WERI-Rb-1 (cell line): Measurements from ENCODE around the gene ECD.

Experiments used
- DNase-seq: peaks from one replicate; pipeline ENCODE4 v3.0.0-alpha.2; 2020
- H3K27ac ChIP-seq: fragments of 250-450 bp; sonication (Bioruptor Pico); 2 replicates; pipeline ENCODE4 v1.5.1; 2020; ENCODE audit warnings: mild to moderate bottlenecking, moderate library complexity
- H3K27me3 ChIP-seq: fragments of 250-450 bp; sonication (Bioruptor Pico); 2 replicates; pipeline ENCODE4 v1.5.1; 2021; ENCODE audit warnings: mild to moderate bottlenecking, low read depth, moderate library complexity; ENCODE audit not compliant: insufficient read depth, severe bottlenecking
- H3K36me3 ChIP-seq: fragments of 250-450 bp; sonication (Bioruptor Pico); 2 replicates; pipeline ENCODE4 v1.5.1; 2020; ENCODE audit warnings: mild to moderate bottlenecking, moderate library complexity
- H3K4me3 ChIP-seq: 2 replicates; pipeline ENCODE4 v1.5.1; 2011; ENCODE audit warnings: low read depth, mild to moderate bottlenecking, control low read depth, low read length
- H3K9me3 ChIP-seq: fragments of 250-450 bp; sonication (Bioruptor Pico); 2 replicates; pipeline ENCODE4 v1.5.1; 2021; ENCODE audit warnings: mild to moderate bottlenecking, moderate library complexity; ENCODE audit not compliant: severe bottlenecking
- CTCF ChIP-seq: IDR thresholded peaks from 2 replicates; pipeline ENCODE4 v1.5.1; 2011; ENCODE audit warnings: low read depth, mild to moderate bottlenecking, control low read depth, inconsistent platforms, low read length

The ECD gene

GRCh38 chr10:73136627-73137026, 31.2 kb downstream of the ECD start:
- TF ChIP-seq CTCF: no peak
- Histone ChIP-seq H3K27ac (no peak overlapping the region), H3K9me3 (no peaks in the 10 kb centered on the region), H3K36me3 (peaks cover 84% of the 10 kb centered on the region), H3K27me3 (no peaks in the 10 kb centered on the region), H3K4me3 (no peak overlapping the region)
- no peak for DNase-seq

GRCh38 chr10:73134727-73135126, 33.1 kb downstream of the ECD start:
- Histone ChIP-seq H3K9me3 (no peaks in the 10 kb centered on the region), H3K27ac (no peak overlapping the region), H3K36me3 (peaks cover 82% of the 10 kb centered on the region), H3K4me3 (no peak overlapping the region), H3K27me3 (no peaks in the 10 kb centered on the region)
- no peak for TF ChIP-seq CTCF
- DNase-seq: no peak

GRCh38 chr10:73131913-73132686, 35.7 kb downstream of the ECD start:
- peaks cover 60% of the 10 kb centered on the region for H3K36me3 ChIP-seq

GRCh38 chr10:73131301-73131700, 36.5 kb downstream of the ECD start:
- H3K27me3 ChIP-seq: no peaks in the 10 kb centered on the region
- H3K4me3 ChIP-seq: no peak overlapping the region
- no peak overlapping the region for H3K27ac ChIP-seq
- no peak for DNase-seq
- H3K9me3 ChIP-seq: no peaks in the 10 kb centered on the region
- H3K36me3 ChIP-seq: peaks cover 53% of the 10 kb centered on the region
- TF ChIP-seq CTCF: no peak

More at GRCh38 chr10:73131913-73132686, 35.7 kb downstream of the ECD start:
- no peak overlapping the region for H3K4me3 ChIP-seq
- DNase-seq: no peak
- no peaks in the 10 kb centered on the region for H3K9me3 ChIP-seq
- no peak for TF ChIP-seq CTCF
- H3K27ac ChIP-seq: no peak overlapping the region
- H3K27me3 ChIP-seq: no peaks in the 10 kb centered on the region

GRCh38 chr10:73126343-73126742, 41.5 kb downstream of the ECD start:
- no peak for TF ChIP-seq CTCF
- DNase-seq: no peak
- no peaks in the 10 kb centered on the region for H3K9me3 ChIP-seq
- no peak overlapping the region for H3K4me3 ChIP-seq
- H3K27me3 ChIP-seq: no peaks in the 10 kb centered on the region
- peaks cover 9% of the 10 kb centered on the region for H3K36me3 ChIP-seq
- H3K27ac ChIP-seq: no peak overlapping the region

- H3K27me3 ChIP-seq: no peaks in the 10 kb centered on the region
- no peak overlapping the region for H3K27ac ChIP-seq
- H3K36me3 ChIP-seq: no peaks in the 10 kb centered on the region
- H3K9me3 ChIP-seq: no peaks in the 10 kb centered on the region
- no peak for TF ChIP-seq CTCF
- no peak overlapping the region for H3K4me3 ChIP-seq
- DNase-seq: no peak
Observed at GRCh38 chr10:73119952-73120351, 47.9 kb downstream of the ECD start.
